HG03521 (cell line): ENCODE measurements around the gene CHST1.

Experiments used
- ATAC-seq: cut with Tn5 transposase; IDR thresholded peaks from one replicate; pipeline ENCODE4 v1.9.1; 2021; ENCODE audit warnings: mild to moderate bottlenecking, moderate library complexity; ENCODE audit not compliant: unreplicated experiment

Gene CHST1

DNA sequence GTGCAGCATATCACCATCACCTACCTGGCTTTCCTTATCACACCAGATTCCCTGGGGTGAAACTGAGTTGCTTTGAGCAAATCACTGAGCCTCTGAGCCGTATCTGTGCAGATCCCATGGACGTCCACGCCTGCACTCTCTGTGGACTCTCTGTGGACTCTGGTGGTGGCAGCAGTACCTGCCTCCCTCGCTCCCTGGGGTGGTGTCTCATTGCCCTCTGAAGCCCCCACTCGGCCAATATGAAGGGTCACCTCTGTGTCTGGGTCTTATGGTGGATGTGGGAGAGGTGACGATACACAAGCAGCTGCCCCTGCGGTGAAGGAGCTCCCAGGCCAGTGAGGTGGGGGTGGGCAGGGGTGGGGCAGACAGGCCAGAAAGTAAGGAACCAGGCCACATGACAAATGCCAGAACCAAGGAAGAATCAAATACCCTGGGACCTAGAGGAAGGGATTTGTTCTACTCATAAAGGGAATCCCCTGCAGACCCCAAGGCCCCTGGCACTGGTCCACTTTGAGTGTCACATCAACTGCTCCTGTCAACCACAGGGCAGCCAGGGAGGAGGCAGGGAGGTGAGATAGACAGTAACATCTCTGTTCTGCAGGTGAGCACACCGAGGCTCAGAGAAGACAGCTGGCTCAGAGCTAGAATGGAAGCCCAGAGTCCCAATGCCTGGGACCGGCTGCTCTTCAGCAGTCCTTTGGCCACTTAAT, 9.2 kb upstream of the CHST1 start:
- no peak for ATAC-seq

DNA sequence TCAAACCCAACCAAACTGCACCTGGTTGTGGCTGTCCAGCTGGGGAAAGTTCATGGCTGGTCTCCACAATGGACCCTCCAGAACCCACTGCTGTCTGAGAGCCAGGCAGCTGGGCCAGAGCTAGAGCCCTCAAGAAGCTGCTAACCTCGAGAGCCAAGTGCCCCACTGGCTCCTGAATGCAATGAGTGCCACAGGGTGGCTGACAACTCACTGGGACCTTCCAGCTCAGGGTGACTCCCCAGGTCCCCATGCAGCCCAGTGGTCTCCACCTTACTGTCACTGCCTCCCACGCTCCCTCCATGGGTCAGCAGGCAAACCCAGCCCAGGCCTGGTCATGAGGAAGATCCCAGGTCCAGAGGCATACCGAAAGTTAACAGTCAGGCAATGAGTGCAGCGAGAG, 8.0 kb upstream of the CHST1 start:
- ATAC-seq = no peak

DNA sequence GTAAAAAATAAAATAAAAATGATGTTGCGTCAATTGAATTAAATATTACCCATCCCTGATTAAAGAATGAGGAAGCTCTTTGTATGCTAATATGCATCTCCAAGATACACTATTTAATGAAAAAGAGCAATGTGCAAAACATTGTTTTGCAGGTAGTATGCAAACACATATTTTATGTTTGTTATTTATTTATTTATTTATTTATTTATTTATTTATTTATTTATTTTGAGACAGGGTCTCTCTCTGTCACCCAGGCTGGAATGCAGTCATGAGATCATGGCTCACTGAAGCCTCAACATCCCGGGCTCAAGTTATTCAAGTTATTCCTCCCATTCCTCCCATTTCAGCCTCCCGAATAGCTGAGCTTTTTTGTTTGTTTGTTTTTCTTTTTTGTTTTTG, 7.2 kb upstream of the CHST1 start:
- ATAC-seq = no peak

DNA sequence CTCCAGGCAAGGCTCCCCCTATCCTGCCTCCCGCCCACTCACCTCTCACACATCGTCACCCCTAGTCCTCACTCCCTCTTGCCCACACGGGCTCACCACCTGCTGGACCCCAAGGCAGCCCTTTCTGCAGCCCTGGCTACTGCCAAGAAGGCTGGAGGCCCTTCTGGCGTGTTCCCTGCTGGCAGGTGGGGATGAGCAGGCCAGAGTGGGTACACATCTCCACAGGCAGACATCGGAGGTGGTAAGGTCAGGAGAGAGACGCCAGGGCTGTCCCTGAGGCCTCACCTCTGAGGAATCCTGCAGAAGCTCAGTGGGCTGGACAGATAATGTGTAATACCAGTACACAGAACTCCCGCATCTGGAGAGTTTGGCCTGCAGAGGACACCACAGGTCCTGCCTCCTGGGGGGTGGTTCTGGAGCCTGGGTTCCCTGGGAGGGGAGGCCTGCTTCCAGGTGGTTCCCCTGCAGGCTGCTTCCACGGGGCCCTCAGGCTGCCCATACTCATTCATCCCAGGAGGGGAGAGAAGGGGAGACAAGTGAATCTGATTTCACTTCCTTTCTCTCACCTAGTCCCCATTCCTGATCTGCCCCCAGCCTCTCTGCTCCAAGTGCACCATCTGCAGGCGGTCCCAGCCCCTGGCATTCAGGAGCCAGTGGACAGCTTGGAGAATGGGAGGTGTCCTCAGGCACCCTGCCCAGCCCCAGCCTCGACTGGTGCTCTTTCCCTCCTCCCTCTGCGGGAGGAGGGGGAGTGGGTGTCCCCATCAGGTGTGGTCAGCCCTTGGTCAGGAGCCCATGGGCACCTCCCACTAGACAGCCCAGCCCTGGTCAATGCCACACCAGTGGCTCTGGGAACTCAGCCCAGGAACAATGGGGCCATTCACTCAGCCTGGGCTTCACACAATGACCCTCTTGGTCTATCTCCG, 6.1 kb upstream of the CHST1 start:
- no peak for ATAC-seq

DNA sequence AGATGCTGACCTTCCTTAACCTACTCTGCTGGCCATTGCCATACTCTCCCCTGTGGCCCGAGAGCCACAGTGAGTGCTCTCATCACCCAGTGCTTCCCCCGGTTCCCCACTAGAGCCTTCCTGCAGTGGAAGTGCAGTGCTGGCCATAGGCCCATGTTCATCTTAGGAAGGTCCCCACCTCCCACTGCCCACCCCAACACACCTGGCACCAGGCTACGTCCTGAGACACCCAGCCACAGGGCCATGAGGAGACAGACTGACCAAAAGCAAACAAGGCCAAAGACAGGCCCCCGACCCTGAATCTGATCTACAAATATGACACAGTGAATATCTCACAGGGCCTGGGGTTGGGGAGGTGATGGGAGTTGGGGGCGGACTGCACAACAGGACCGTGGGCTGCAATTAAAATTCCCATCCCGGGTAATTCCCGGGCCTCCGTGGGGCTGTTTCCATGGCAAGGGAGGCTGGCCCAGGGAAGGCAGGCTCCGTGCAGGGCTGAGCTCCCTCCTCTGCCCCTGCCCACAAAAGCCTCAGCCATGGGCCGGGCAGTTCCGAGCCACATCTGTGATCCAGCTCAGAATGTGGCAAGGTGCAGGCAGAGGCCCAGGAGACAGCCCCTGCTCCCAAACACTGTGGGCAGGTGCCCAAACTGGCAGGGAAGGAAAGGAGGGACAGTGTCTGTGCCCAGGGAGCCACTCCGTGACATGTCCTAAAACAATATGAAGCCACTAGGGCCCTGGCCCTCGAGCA, 5.1 kb upstream of the CHST1 start:
- no peak for ATAC-seq

DNA sequence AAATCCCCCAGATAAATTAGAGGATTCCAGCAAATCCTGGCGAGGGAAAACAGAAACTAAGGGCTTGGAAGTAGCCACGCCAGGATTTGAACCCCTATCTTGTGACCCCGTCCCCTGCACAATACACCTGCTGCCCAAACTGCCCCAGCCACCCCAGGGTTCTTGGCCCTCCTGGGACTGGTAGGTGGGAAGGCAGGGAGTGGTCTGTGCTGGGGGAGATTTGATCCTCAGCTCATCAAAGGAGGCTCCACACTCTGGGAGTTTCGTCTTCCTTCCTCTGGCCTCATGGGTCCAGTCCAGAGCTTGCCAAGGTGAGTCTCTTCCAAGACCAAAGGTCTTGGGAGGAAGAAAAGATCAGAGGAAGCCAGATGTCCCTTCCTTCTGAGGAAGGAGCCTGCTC, 4.5 kb upstream of the CHST1 start:
- no peak for ATAC-seq

DNA sequence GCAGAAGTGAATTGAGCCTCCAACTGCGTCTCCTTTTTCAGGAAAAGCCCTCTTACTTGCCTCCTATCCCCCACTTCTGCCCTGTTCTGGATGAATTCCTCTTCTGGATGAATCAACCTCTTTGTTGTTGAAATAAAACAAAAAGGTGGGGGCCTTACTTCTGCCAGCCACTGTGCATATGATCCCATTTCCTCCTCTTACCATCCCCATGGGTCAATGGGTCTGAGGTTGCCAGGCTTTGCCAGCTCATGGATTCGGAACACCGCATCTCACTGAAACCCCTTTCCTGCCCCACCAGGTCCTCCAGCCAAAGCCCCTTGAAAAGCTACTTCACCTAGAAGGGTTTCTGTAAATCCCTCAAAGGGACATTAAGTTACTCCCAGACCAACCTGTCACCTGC, 3.7 kb upstream of the CHST1 start:
- no peak for ATAC-seq

DNA sequence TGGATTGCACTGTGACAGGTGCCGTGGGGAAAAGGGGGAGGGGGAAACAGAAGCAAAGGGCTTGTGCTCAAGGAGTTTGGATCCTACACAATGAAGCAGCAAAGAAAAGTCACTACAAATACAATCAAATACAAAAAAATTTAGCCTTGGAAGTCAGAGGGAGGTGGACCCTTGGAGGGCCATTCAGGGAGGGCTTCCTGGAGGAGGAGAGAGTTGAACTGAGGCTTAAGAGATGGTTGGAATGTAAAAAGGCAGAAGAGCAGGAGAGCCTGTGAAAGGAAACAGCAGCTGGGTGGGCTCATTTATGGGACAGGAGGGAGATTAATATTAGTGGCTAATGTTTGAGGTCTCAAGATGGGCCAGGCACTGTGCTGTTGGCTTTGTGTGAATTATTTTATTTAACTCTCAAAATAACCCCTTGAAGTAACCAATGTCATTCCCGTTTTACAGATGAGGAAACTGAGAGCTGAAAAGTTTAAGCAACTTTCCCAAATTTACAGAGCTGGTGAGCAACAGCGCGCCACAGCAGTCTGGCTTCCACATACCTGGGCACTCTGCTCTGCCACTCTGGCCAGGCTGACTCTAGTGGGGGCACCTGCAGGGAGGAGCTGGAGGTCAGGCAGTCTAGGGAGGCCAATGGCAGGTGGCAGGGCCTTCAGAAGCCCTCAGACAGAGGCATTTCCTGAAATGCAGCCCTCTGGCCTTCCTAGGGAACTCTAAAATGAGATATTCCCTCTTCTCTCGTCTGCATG, 2.7 kb upstream of the CHST1 start:
- no peak for ATAC-seq

DNA sequence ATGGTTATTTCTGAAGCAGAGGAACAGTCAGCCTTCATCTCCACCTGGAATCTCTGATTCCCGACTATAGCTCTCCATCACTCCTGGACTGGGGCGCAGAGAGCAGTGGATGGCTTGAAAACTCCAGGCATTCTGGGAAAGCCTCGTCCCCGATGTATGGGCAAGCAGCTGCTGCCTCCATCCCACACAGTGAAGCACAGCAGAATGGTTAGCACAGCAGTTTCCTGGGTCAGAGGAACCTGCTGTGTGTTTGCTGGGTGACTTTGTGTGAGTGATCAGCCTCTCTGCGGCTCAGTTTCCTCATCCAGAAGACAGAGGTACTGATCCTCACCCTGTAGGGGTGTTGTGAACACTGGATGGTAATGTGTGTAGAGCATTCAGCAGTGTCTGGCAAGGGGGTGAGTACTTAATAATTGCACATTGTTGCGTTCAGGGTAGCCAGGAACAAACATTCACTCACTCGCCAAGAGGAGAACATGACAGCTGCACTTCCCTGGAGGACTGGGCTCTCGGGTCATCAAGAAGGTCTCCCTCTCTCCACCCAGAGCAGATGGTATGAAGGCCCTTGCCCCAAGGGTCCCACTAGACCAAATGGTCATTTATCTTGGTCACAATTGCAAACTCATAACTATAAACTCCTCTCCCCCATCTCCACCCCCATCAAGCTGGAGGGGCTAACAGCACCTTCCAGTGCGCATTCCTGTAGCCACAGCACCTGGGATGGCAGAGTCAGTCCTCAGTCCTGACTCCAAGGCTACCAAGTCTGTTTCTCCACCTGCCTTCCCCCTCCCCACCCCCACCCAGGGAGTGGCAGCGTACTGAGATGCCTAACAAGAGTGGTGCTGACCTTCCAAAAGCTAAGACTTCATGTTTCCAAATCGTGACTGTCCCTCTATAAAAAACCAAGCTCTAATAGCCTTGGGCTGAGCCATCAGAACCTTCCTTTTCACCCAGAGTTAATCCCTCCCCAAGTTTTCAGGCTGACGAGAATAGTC, 1.5 kb upstream of the CHST1 start:
- ATAC-seq = no peak

DNA sequence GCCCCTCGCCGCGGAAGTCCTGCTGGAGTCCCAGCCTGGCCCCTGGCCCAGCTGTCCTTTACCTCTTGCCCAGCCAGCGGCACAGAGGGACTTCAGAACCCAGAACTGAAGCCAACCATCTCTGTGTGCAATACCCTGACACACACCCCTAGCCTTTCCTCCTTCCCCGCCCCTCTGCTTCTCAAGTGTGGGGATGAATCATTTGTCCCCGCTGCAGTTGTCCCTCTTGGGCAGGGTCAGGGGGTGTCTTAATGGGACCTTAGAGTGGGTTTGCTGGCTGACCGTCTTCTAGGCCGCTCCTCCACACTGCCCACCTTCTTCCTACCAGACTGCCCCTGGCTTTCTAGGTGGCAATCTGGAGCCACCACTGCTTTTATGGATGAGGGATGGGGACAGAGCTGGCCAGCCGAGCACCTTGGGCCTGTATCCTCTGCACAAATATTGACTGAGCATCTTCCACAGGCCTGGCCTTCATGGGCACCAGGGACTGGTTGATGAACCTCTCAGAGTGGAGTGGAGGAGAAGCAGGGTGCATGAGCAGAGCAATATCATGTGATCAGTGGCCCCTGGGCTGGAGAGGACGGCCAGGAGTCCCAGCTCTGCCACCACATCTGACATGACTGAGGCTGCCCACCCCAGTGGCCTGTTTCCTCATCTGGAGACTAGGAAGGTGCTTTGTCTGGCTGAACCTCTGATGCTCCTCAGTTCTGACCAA, 668 bp upstream of the CHST1 start:
- ATAC-seq = no peak

DNA sequence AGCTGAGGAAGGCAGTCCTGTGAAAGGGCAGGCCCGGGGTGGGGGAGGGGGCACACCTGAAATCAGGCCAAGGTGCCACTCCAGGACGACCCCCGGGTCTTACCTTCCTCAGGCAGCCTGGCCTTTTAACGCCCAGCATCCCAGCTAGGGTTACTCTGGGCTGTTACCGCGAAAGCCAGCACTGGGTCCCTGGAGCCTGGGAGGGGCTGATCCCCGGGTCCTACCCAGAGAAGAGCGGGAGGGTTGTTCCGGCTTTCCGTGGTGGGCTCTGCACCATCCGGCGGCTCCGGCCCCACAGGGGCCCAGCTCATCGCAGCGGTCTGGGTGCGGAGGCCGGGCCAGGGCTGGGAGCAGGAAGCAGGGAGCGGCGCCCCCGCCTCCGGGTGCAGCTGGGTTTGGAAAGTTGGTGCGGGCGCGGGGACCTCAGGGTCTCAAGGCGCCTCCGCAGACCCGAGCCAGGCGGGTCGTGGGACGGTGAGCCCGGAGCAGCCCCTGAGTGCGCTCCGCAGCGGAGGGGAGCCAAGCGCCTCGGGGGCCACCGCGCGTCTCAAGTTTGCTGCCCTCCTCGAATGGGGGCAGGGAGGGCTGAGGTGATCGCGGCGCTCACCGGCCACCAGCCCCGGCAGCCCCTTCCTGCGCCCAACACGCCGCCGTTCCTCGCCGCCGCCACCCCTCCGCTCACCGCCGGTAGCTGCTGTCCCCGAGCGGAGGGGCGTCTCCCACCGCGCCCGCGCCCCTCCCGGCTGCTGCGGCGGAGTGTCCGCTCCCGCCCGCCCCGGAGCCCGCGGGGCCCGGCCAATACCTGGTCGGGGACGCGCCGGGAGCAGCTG, 831 bp downstream of the CHST1 start:
- no peak for ATAC-seq

DNA sequence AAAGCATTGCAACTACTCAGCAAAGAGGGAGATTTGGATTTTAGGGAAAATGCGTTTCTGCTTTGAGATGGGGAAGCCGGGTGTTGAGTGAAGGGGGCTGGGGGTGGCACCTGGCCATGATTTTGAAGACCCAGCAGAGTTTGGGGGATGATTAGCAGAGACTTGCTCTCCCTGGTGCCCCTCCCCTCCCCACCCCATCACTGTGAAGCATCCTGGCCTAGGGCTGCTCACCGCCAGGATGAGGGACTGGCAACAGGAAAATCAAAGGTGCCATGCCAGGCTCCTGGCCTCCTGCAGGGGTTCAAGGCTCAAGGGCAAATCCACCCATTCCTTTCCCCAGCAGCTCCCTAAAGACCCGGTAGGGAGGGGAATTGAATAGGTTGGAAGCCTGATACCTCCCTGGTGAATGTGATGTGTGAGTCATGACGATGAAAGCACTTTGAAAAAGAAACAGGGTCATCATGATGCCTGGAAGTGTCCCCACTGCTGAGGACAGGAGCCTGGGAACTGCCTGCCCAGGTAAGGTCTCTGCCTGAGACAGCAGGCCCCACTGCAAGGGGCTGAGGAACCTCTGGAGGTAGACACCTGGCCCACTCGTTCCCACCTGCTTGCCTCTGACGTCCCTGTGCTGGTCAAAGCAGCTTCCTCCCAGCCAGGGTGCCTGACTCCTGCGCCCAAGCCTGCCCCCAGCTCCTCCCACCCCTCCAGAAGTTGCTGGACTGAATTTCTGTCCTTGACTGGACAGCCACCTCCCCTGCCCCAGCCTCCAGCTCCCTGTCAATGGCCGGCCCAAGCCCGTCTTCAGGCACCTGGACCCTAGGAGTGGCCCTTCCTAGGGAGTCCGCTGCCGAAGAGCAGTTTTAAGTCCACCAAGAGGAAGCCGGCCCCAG, 1.7 kb downstream of the CHST1 start:
- no peak for ATAC-seq

DNA sequence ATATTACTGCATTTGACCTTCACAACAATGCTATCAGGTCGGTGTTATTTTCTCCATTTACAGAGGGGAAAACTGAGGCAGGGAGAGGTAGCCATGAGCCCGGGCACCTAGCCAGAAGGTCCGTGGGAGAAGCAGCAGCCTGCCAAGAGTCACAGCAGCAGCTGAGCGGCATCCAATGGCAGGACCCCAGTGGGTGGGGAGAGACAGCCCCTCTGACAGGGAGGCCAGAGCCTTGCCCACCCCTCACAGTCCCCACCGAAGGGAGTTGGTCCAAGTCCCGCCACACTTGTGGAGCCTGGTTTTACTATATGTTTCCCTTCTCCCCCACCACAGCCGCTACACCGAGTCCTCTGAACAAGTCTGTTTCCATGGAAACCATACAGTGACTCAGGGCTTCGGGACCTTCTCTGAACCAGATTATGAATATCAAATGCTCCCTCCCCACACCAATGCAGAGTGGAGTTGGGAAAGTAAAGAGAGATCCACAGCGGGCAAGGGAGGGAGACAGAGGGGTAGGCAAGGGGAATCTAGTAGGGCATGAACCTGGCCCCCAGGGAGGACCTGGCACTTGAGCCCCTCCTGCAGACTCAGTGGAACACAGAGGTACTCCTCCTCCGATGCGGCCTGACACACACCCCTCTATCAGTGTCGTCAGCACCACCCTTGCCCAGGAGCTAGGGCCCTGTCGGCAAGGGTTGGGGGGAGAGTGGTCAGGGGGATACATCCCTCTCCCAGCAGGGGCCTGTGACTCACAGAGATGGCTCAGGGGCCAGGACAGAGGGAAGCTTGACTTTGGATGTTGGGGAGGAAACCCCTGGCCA, 2.5 kb downstream of the CHST1 start:
- no peak for ATAC-seq

DNA sequence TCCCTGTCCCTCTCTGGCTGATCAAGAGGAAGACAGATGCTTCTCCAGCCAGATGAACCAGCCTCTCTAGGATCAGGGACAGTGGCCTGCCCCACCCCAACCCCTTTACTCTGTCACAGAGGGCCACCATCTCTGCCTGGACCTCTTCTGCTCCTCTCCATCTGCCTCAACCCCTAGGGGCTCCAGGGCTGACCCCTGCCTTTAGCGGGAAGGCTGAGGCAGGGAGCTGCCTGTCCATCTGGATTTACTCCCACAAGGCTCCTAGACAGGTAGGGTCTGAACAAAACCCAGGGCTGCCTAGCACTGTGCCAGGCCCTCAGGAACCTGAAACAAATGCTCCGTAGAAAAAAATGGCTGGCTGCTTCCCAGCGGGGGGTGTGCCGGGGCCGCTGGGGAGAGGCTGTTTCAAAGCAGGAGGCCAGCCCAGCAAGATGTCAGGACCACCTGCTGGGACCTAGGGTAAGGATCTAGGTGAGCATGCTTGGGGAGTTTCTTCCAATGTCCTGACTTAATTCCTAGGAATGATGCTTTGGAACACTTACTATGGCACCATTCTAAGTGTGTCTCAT, 3.2 kb downstream of the CHST1 start:
- ATAC-seq = no peak

DNA sequence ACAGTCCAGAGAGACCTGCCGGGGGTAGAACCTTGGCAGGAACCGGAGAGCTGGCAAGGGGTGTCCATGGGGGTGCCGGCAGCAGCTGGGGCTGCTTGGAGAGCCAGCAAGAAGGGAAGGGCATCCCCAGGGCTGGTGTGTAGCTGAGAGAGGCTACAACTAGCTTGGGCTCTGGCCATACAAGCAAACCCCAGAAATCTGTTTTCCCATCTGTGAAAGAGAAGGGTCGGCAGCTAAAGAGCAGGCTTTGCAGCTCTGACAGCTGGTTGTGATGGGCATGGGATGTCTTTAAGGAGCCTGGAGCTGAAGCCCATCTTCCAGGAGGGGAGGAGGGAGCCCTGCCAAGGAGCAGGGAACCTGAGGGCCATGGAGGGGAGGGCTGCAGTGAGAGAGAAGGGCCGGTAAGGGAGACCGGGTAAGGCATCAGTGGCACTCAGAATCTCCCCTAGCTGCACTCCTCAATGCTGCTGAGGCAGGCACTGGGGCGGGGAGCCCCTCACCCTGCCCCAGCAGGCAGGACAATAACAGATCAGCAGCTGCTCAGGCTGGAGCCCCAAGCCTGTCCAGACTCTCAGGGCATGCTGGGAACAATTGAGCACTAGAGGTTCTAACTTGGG, 3.9 kb downstream of the CHST1 start:
- no peak for ATAC-seq
